GM12878 (cell line): ENCODE measurements around the gene RERE. TPM values are rescaled to one million over a fixed set of nuclear protein-coding genes. Genes with fewer than 3 reads are reported as not detected.

ENCODE experiments used
- ATAC-seq: fragments of 200-7000 bp; cut with Tn5 transposase; 3 replicates; pipeline ENCODE4 v1.9.1; 2020; ENCODE audit warnings: mild to moderate bottlenecking, moderate library complexity
- BruUV-seq: library from RNA; stranded (reverse); fragments of 400-500 nt; replicated peaks from 2 replicates; lab custom pipeline; 2021; lab: Mats Ljungman, UMichigan
- CTCF ChIA-PET: fragments of 300-600 bp; sonication (Branson Sonifier 250); formaldehyde crosslinking; extraction: SDS; loops from one replicate; lab custom pipeline; 2021; ENCODE audit warnings: inconsistent platforms; lab: Yijun Ruan, JAX
- POLR2A ChIA-PET: fragments of 350-600 bp; formaldehyde crosslinking; extraction: SDS; loops from one replicate; lab custom pipeline; 2021; ENCODE audit warnings: inconsistent platforms; lab: Charles Lee
- RAD21 ChIA-PET: fragments of 300-600 bp; sonication (Branson Sonifier 250); formaldehyde crosslinking; loops from one replicate; lab custom pipeline; 2023; ENCODE audit warnings: antibody characterized with exemption; ENCODE audit not compliant: unreplicated experiment; lab: Charles Lee
- SMC1A ChIA-PET: fragments of 300-600 bp; sonication (Branson Sonifier 250); formaldehyde crosslinking; loops from one replicate; lab custom pipeline; 2023; ENCODE audit not compliant: unreplicated experiment, uncharacterized antibody; lab: Charles Lee
- DNase-seq: peaks from one replicate; pipeline ENCODE4 v3.0.0-alpha.2; 2011; ENCODE audit warnings: low read depth, low spot score
- FAIRE-seq: peaks from 3 replicates; lab custom pipeline; 2011; peaks lifted over from hg19 to GRCh38; lab: Jason Lieb, UNC
- H2AFZ ChIP-seq: 2 replicates; pipeline ENCODE4 v1.6.0; 2011; ENCODE audit warnings: low read depth, low read length, control low read depth; ENCODE audit not compliant: control insufficient read depth
- H3K27ac ChIP-seq: 2 replicates; pipeline ENCODE4 v1.5.1; 2011; ENCODE audit warnings: control low read depth; ENCODE audit not compliant: control insufficient read depth, insufficient read depth
- H3K27me3 ChIP-seq, 2 experiments: replicated peaks in 1 of 2; 2 replicates each; pipeline versions ENCODE4 v1.6.0 to v1.6.1; 2011; ENCODE audit warnings: low read length in 1 of 2; ENCODE audit not compliant: control insufficient read depth in 2 of 2, insufficient read depth in 2 of 2
- H3K36me3 ChIP-seq, 2 experiments: 2 replicates each; pipeline ENCODE4 v1.5.1; 2011; ENCODE audit warnings: low read length in 1 of 2; ENCODE audit not compliant: control insufficient read depth in 2 of 2, insufficient read depth in 2 of 2
- H3K4me1 ChIP-seq: 2 replicates; pipeline ENCODE4 v1.6.1; 2011; ENCODE audit warnings: mild to moderate bottlenecking, low read length, moderate library complexity, mixed read lengths; ENCODE audit not compliant: control insufficient read depth, insufficient read depth
- H3K4me2 ChIP-seq: 2 replicates; pipeline ENCODE4 v1.6.0; 2011; ENCODE audit warnings: control low read depth; ENCODE audit not compliant: control insufficient read depth, insufficient read depth
- H3K4me3 ChIP-seq: fragments of 200-600 bp; sonication (generic); 2 replicates; pipeline ENCODE4 v1.5.1; 2016
- H3K79me2 ChIP-seq: 2 replicates; pipeline ENCODE4 v1.6.0; 2011; ENCODE audit warnings: low read length; ENCODE audit not compliant: control insufficient read depth, insufficient read depth
- H3K9ac ChIP-seq: 2 replicates; pipeline ENCODE4 v1.8.0; 2011; ENCODE audit warnings: low read length, control low read depth, mixed read lengths; ENCODE audit not compliant: control insufficient read depth, insufficient read depth
- H3K9me3 ChIP-seq: replicated peaks from 3 replicates; pipeline ENCODE4 v1.5.1; 2011; ENCODE audit warnings: mild to moderate bottlenecking, low read length; ENCODE audit not compliant: control insufficient read depth, insufficient read depth
- H4K20me1 ChIP-seq: 2 replicates; pipeline ENCODE4 v1.6.0; 2011; ENCODE audit not compliant: control insufficient read depth, insufficient read depth
- ELK1 ChIP-seq: IDR thresholded peaks from 2 replicates; pipeline ENCODE4 v1.6.1; 2012; ENCODE audit warnings: low read depth, low read length, improper control_type of control experiment
- PKNOX1 ChIP-seq: fragments of 450-650 bp; IDR thresholded peaks from 2 replicates; pipeline ENCODE4 v1.6.1; 2016; ENCODE audit warnings: mild to moderate bottlenecking
- PML ChIP-seq: IDR thresholded peaks from 2 replicates; pipeline ENCODE4 v1.6.1; 2012; ENCODE audit warnings: low read length, inconsistent platforms
- SMARCA5 ChIP-seq: fragments of 450-650 bp; IDR thresholded peaks from 2 replicates; pipeline ENCODE4 v1.6.1; 2017; ENCODE audit warnings: mild to moderate bottlenecking
- ZBTB33 ChIP-seq: fragments of 450-650 bp; IDR thresholded peaks from 2 replicates; pipeline ENCODE4 v1.6.1; 2017; ENCODE audit warnings: mild to moderate bottlenecking
- WGBS: methylation state at CpG from one replicate; pipeline ENCODE4 v1.1.6; 2016; ENCODE audit warnings: low lambda C conversion rate; ENCODE audit not compliant: insufficient replicate concordance, insufficient coverage; ENCODE audit errors: missing lambda C conversion rate; 5-methylcytosine and 5-hydroxymethylcytosine counted together
- in situ Hi-C: fragments of 300-500 bp; cut with MboI; formaldehyde crosslinking; loops from 9 replicates; pipeline ENCODE4 v1.14.3; 2018; ENCODE audit warnings: mixed read lengths
- intact Hi-C: fragments of 100-400 bp; cut with micrococcal nuclease; formaldehyde crosslinking; loops from one replicate; pipeline ENCODE4 v1.14.2; 2022; ENCODE audit not compliant: unreplicated experiment
- polyA plus RNA-seq, 11 experiments: library from polyadenylated mRNA; depleted of rRNA in 4 of 11; unstranded in 6 of 11; stranded (reverse) in 5 of 11; fragments of >200 nt; fragmentation: Nextera tagmentation in 4 of 11; fragmentation: Illumina TruSeq in 1 of 11; extraction: Ambion mirVana in 4 of 11; extraction: Trizol in 1 of 11; gene quantifications; 1 replicate in 1 of 11; 2 replicates in 10 of 11; pipeline versions ENCODE4 v1.2.1 to v1.2.3, GENCODE V29; 2011 to 2016; ENCODE audit warnings: inconsistent platforms in 2 of 11, missing spikeins in 2 of 11, low read depth in 1 of 11
- total RNA-seq, 4 experiments: library from RNA; depleted of rRNA in 3 of 4; stranded (reverse); fragments of >200 nt in 3 of 4; fragmentation: Illumina TruSeq in 1 of 4; extraction: Trizol in 1 of 4; gene quantifications; 2 replicates each; pipeline versions ENCODE4 v1.2.1 to v1.2.3, GENCODE V29; 2013 to 2021

Gene RERE
- total and polyA plus RNA-seq, 10 of the 15 experiments (the other 5 are each of a cell fraction or from before 2014, with no cell fraction given): 5.2 to 60.5 (median 20.2) TPM

GRCh38 chr1:8597455-8597854 is 220.0 kb downstream of the RERE start (continued):
- TF ChIP-seq ELK1 (no peak), ZBTB33 (no peak), SMARCA5 (no peak)

- peaks cover 0 to 2% of the 10 kb centered on the region in 2 experiments; a peak in 1 of 4 replicates for H3K36me3 ChIP-seq
- POLR2A ChIA-PET: interaction anchor here (0.6 to 1.2 kb wide), 5 partner anchors 8 to 60 kb away, joined by 3 to 4 read pairs (median 3); no protein-coding TSS in a partner anchor
- no TSS peak for BruUV-seq
- SMC1A ChIA-PET: interaction anchor here (0.9 to 1.8 kb wide), 10 partner anchors 9 to 277 kb away, joined by 3 to 11 read pairs (median 4); no protein-coding TSS in a partner anchor
- CTCF ChIA-PET: interaction anchor here (0.6 to 1.8 kb wide), 9 partner anchors 9 to 69 kb away, joined by 3 to 7 read pairs (median 3); no protein-coding TSS in a partner anchor
- ATAC-seq: peak; percentile 79
- no peaks in the 10 kb centered on the region; the same call in 1 of the 2 replicates for H3K79me2 ChIP-seq
- DNase-seq: peak; percentile 24
- no peak overlapping the region for H2AFZ ChIP-seq
- intact Hi-C loops (no loop called here), in situ Hi-C loops (no loop called here)
- no peak for FAIRE-seq
- no peaks in the 10 kb centered on the region for H3K27me3 ChIP-seq
- H3K4me1 ChIP-seq: peaks cover 10% of the 10 kb centered on the region; the same call in 1 of the 2 replicates
- H4K20me1 ChIP-seq: no peaks in the 10 kb centered on the region
- RAD21 ChIA-PET: interaction anchor here (0.7 to 1.5 kb wide), 7 partner anchors 8 to 75 kb away, joined by 3 to 6 read pairs (median 3); no protein-coding TSS in a partner anchor
- no peak overlapping the region for H3K4me3 ChIP-seq
- peak overlapping the region; percentile 36 for H3K4me2 ChIP-seq
- TF ChIP-seq PML (no peak), PKNOX1 (peak; percentile 33; the same call in 1 of the 2 replicates)
- H3K9ac ChIP-seq: no peak overlapping the region
- H3K9me3 ChIP-seq: no peaks in the 10 kb centered on the region
- 0% methylated on average over 1 of the region's 1 CpG for WGBS
- H3K27ac ChIP-seq: peak overlapping the region; percentile 39
Observed at GRCh38 chr1:8595941-8596340, 221.5 kb downstream of the RERE start.
